Muscle layer of colon (tissue), 2 donors: Measurements from ENCODE around the gene MESP2.

Experiments
- H3K27ac ChIP-seq: one replicate; pipeline ENCODE4 v1.7.0; 2013; ENCODE audit warnings: low read depth, mild to moderate bottlenecking, low read length, moderate library complexity
- H3K27me3 ChIP-seq, 2 donors: one replicate each; pipeline ENCODE4 v1.7.0; 2013; ENCODE audit warnings: low read length in 2 of 2, mild to moderate bottlenecking in 2 of 2; ENCODE audit not compliant: insufficient read depth in 2 of 2, control insufficient read depth in 1 of 2
- H3K36me3 ChIP-seq: one replicate; pipeline ENCODE4 v1.7.0; 2013; ENCODE audit warnings: mild to moderate bottlenecking, low read length; ENCODE audit not compliant: insufficient read depth
- H3K4me1 ChIP-seq: one replicate; pipeline ENCODE4 v1.7.0; 2013; ENCODE audit warnings: mild to moderate bottlenecking, low read length; ENCODE audit not compliant: insufficient read depth
- H3K4me3 ChIP-seq, 2 donors: one replicate each; pipeline ENCODE4 v1.7.0; 2013; ENCODE audit warnings: low read length in 2 of 2, low read depth in 1 of 2, mild to moderate bottlenecking in 1 of 2, moderate library complexity in 1 of 2
- H3K9ac ChIP-seq: one replicate; pipeline ENCODE4 v1.7.0; 2013; ENCODE audit warnings: low read length
- H3K9me3 ChIP-seq: one replicate; pipeline ENCODE4 v1.7.0; 2013; ENCODE audit warnings: mild to moderate bottlenecking, low read length
- donor health status: abdominal sarcoma.
- donor health status: Adenocarcinoma of cecum.

The MESP2 gene, protein sequence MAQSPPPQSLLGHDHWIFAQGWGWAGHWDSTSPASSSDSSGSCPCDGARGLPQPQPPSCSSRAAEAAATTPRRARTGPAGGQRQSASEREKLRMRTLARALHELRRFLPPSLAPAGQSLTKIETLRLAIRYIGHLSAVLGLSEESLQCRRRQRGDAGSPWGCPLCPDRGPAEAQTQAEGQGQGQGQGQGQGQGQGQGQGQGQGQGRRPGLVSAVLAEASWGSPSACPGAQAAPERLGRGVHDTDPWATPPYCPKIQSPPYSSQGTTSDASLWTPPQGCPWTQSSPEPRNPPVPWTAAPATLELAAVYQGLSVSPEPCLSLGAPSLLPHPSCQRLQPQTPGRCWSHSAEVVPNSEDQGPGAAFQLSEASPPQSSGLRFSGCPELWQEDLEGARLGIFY

DNA sequence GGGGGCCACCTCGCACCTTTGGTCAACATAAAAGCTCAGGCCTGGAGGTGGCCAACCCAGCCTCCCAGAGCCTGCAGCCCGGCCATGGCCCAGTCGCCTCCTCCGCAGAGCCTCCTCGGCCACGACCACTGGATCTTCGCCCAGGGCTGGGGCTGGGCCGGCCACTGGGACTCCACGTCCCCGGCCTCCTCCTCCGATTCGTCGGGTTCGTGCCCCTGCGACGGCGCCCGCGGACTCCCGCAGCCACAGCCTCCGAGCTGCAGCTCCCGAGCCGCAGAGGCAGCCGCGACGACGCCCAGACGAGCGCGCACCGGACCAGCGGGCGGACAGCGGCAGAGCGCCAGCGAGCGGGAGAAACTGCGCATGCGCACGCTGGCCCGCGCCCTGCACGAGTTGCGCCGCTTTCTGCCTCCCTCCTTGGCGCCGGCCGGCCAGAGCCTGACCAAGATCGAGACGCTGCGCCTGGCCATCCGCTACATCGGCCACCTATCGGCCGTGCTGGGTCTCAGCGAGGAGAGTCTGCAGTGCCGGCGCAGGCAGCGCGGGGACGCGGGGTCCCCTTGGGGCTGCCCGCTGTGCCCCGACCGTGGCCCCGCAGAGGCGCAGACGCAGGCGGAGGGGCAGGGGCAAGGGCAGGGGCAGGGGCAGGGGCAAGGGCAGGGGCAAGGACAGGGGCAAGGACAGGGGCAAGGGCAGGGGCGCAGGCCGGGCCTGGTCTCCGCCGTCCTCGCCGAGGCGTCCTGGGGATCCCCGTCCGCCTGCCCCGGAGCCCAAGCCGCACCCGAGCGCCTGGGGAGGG is at the start of gene MESP2:
TSS of gene MESP2 (plus strand) at position 59 of the 799 bp plus-strand sequence. CDS start at position 85, 26 bp downstream.
- H3K36me3 ChIP-seq = no peaks in the 10 kb centered on the region
- H3K4me1 ChIP-seq = peaks cover 8% of the 10 kb centered on the region
- no peak within 1 kb of the TSS for H3K27ac ChIP-seq
- H3K4me3 ChIP-seq = peak within 1 kb of the TSS; percentile 30 to 49
- no peaks in the 10 kb centered on the region for H3K27me3 ChIP-seq
- H3K9ac ChIP-seq = no peak within 1 kb of the TSS
- no peaks in the 10 kb centered on the region for H3K9me3 ChIP-seq

DNA sequence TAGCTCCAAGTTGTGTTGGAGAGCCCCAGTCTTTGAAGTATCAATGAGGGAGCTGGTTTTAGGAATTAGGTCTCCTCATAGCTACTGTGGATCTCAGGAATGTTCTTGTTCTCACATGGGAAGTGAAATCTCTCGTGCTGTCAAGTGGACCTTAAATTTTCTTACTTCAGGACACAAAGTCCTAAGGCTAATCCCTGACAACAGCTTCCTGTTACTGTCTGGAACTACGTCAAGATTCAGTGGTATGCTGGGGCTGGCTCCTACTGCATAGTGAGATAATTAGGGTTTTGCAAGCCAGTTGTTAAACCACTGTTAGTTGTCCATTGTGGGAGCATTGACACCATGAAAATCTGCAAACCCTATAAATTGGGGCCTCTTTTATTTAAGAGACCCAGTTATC is 47.9 kb upstream of the MESP2 start:
- H3K4me3 ChIP-seq = no peak overlapping the region
- H3K9me3 ChIP-seq = no peaks in the 10 kb centered on the region
- no peaks in the 10 kb centered on the region for H3K27me3 ChIP-seq
- H3K4me1 ChIP-seq = no peaks in the 10 kb centered on the region
- no peak overlapping the region for H3K27ac ChIP-seq
- no peaks in the 10 kb centered on the region for H3K36me3 ChIP-seq
- H3K9ac ChIP-seq = no peak overlapping the region

DNA sequence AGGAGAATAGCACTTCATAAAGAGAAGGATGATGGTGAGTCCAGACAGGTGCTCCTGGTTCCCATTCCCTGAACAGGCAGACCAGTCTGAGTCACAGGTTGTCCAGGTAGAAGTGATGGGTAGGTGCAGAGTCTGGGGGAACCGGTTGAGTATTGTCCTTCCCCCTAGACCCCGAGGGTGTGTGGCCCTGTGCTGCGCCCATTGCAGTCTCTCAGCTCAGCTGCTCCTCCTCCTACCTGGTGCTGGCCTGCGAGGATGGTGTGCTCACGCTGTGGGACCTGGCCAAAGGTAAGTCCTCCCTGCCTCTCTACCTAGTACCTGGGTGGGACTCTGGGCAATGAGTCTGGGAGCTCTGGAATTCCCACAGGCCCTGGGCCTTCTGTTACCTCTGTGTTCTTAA is 44.9 kb upstream of the MESP2 start:
- H3K4me1 ChIP-seq = no peaks in the 10 kb centered on the region
- no peak overlapping the region for H3K9ac ChIP-seq
- no peak overlapping the region for H3K27ac ChIP-seq
- H3K9me3 ChIP-seq = no peaks in the 10 kb centered on the region
- H3K4me3 ChIP-seq = no peak overlapping the region
- no peaks in the 10 kb centered on the region for H3K36me3 ChIP-seq
- H3K27me3 ChIP-seq = no peaks in the 10 kb centered on the region

DNA sequence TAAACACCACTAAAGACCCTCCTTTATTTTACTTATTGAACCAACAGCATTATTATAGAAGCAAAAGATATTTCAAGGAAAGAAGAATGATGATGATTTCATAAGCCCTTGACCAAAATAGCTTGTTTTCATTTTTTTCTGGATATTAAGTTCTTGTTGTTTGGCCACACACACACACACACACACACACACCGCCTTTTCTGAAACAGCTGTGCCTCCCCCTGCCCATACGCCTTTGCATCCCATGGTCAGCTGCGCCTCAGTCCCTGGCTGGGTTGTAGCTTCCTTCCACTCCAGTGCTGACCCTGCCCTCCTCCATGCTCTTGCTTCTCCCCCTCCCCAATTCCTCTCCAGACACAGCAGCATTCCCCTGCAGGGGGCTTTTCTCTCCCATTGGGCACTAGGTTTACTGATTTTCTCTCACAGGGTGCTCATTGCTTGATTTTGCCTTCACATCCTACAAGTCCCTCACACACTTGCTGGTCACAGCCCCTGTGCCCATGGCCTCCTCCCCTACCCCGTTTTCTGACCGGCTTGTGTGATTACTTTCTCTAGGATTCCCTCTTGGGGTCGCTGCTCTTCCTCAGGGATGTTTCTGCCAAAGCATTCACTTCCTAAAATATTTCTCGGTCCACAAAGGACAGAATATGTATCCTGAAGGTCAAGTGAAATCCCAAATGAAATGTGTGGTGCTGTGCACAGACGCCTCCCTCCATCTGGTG is 43.5 kb upstream of the MESP2 start:
- H3K4me3 ChIP-seq = no peak overlapping the region
- no peaks in the 10 kb centered on the region for H3K9me3 ChIP-seq
- H3K27ac ChIP-seq = no peak overlapping the region
- H3K4me1 ChIP-seq = no peaks in the 10 kb centered on the region
- no peaks in the 10 kb centered on the region for H3K27me3 ChIP-seq
- H3K36me3 ChIP-seq = no peaks in the 10 kb centered on the region
- no peak overlapping the region for H3K9ac ChIP-seq

DNA sequence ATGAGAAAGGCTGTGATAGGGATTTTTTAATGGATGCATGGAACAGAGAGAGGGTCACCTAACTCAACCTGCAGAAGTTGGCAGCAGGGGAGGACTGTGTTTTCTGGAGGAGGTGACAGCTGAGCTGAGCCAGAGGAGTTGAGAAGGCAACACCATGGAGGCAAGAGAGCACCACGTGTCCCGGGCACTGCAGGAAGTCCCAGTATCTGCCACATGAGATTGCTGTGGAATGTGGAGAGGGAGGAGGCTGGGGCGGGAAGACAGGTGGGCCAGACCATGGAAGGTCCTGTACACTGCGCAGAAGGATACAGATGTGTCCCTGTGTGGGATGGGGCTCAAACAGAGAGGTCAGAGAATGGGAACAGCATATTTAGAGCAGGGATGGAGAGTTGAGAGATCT is 40.4 kb upstream of the MESP2 start:
- H3K4me1 ChIP-seq = no peaks in the 10 kb centered on the region
- no peaks in the 10 kb centered on the region for H3K9me3 ChIP-seq
- no peaks in the 10 kb centered on the region for H3K36me3 ChIP-seq
- H3K27ac ChIP-seq = no peak overlapping the region
- no peak overlapping the region for H3K9ac ChIP-seq
- H3K4me3 ChIP-seq = no peak overlapping the region
- H3K27me3 ChIP-seq = no peaks in the 10 kb centered on the region

DNA sequence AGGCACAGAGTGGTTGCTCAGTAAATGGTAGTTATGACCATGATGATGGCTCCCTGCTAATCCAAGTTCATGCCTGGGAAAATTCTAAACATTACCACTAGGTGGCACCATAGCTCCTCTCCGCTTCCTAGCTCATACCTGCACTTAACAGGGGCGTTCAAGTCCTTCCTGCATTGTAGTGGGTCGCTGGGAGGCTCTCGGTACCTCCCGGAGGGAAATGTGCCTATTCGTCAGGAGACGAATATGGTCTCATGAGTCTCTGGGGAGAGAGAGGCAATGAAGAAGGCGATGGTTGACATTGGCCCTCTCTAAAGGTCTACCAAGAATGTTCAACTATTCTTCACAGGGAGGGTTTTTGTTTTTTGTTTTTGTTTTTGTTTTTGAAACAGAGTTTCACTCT is 36.0 kb upstream of the MESP2 start:
- Histone ChIP-seq H3K9me3 (no peaks in the 10 kb centered on the region), H3K4me1 (no peaks in the 10 kb centered on the region), H3K27me3 (no peaks in the 10 kb centered on the region), H3K4me3 (no peak overlapping the region), H3K36me3 (no peaks in the 10 kb centered on the region), H3K27ac (no peak overlapping the region), H3K9ac (no peak overlapping the region)

DNA sequence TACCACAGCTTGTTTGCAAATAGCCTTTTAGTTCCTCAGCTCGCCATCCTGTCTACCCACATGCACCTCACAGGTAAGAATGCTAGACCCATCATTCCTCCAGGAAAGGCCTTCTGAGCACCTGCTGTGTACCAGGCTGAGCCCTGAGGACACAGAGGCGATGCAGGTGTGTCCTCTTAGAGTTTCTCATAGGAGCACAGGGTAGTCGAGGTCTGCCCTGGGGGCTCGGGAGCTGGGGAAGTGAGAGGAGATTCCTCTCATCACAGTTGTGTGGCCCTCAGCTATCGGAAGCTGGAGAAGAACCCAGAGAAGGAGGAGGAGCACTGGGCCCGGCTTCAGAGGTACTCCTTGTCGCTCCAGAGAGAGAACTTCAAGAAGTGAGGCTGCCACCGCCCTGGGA is 33.1 kb upstream of the MESP2 start:
- Histone ChIP-seq H3K27me3 (no peaks in the 10 kb centered on the region), H3K4me1 (no peaks in the 10 kb centered on the region), H3K36me3 (no peaks in the 10 kb centered on the region), H3K9ac (no peak overlapping the region), H3K27ac (no peak overlapping the region), H3K9me3 (no peaks in the 10 kb centered on the region), H3K4me3 (no peak overlapping the region)

DNA sequence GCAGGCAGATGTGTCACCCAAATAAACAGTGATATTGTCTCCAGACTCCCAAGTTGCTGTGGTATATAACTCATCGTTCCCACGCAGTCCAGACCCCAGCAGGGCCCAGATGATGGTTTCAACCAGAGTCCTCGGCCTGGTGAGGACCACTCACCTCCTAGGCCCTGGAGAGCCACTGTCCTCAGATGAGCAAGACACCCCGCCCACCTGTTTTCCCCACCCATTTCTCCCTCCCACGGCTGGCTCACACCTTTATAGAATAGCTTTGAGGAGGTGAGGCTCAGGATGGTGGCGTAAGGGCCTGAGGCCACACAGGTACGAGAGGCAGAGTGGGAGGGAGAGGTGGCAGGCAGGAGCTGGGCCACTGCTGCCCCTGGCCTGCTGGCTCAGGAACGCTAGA is 32.5 kb upstream of the MESP2 start:
- H3K9me3 ChIP-seq = no peaks in the 10 kb centered on the region
- no peaks in the 10 kb centered on the region for H3K27me3 ChIP-seq
- no peak overlapping the region for H3K4me3 ChIP-seq
- no peak overlapping the region for H3K27ac ChIP-seq
- no peak overlapping the region for H3K9ac ChIP-seq
- H3K4me1 ChIP-seq = no peaks in the 10 kb centered on the region
- no peaks in the 10 kb centered on the region for H3K36me3 ChIP-seq

DNA sequence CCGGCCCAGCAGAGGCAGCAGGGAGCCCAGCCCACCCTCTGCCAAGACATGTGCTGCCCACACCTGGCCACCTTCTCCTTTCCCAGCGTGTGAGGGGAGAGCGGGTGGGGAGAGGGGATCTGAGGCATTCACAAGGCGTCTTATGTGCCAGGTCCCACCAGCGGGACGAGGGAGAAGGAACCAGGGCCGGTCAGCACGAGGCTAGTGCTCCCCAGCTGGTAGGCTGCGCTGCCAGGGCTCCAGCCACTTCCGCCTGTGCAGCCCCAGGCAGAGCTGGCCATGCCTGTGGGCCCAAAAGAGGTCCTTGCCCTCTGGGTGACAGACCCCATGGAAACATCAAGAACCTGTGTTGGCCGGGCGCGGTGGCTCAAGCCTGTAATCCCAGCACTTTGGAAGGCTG is 31.0 kb upstream of the MESP2 start:
- no peaks in the 10 kb centered on the region for H3K36me3 ChIP-seq
- no peak overlapping the region for H3K27ac ChIP-seq
- H3K9me3 ChIP-seq = no peaks in the 10 kb centered on the region
- no peak overlapping the region for H3K4me3 ChIP-seq
- H3K9ac ChIP-seq = no peak overlapping the region
- no peaks in the 10 kb centered on the region for H3K27me3 ChIP-seq
- H3K4me1 ChIP-seq = no peaks in the 10 kb centered on the region

DNA sequence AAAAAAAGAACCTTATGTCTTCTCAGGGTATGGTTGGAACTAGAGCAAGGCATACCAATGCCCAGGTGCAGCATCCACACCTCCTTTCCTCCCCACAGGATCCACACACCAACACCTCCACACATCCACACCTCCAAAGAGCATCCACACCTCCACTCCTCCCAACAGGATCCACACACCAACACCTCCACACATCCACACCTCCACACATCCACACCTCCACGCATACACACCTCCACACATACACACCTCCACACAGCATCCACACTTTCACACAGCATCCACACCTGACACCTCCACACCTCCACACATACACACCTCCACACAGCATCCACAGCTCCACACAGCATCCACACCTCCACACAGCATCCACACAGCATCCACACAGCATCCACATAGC is 30.4 kb upstream of the MESP2 start:
- Histone ChIP-seq H3K27me3 (no peaks in the 10 kb centered on the region), H3K4me1 (no peaks in the 10 kb centered on the region), H3K36me3 (no peaks in the 10 kb centered on the region), H3K4me3 (no peak overlapping the region), H3K9ac (no peak overlapping the region), H3K9me3 (no peaks in the 10 kb centered on the region), H3K27ac (no peak overlapping the region)

DNA sequence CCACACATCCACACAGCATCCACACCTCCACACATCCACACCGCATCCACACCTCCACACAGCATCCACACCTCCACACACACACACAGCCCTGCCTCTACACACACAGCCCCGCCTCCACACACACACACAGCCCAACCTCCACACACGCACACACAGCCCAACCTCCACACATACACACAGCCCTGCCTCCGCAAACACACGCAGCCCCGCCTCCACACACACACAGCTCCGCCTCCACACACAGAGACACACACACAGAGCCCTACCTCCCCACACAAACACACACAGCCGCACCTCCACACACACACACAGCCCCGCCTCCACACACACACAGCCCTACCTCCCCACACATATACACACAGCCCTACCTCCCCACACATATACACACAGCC is 29.7 kb upstream of the MESP2 start:
- Histone ChIP-seq H3K9me3 (no peaks in the 10 kb centered on the region), H3K4me3 (no peak overlapping the region), H3K36me3 (no peaks in the 10 kb centered on the region), H3K27me3 (no peaks in the 10 kb centered on the region), H3K27ac (no peak overlapping the region), H3K9ac (no peak overlapping the region), H3K4me1 (no peaks in the 10 kb centered on the region)
